ENCODE data around the gene XYLT1. TPM values are rescaled to one million over a fixed set of nuclear protein-coding genes. Genes with fewer than 3 reads are reported as not detected.

The XYLT1 gene
- total RNA-seq (2014; rRNA removed) = not detected in 2 replicates
- Bru-seq, nascent RNA = percentile 5 among the genes with signal in this experiment
- percentile 4 among the genes with signal in this experiment for BruChase-seq, experiment 1, labeled RNA remaining after a 6-hour chase
- BruChase-seq, experiment 2, labeled RNA remaining after a 2-hour chase = percentile 1 among the genes with signal in this experiment
- long read RNA-seq = 0 reads

GRCh38 chr16:17470908-17471718 lies at the start of gene XYLT1:
XYLT1 (minus strand) TSS chr16:17470960; CDS start chr16:17470796, 164 bp downstream.
- H2AFZ ChIP-seq (ENCODE audit: low read length) = no peak within 1 kb of the TSS
- H3K27me3 ChIP-seq (ENCODE audit: low read length) = peaks cover 15% of the 10 kb centered on the region
- H3K4me1 ChIP-seq (ENCODE audit: insufficient read depth, low read length) = no peaks in the 10 kb centered on the region
- no TSS peak for BruUV-seq (replicated peaks)
- no peaks in the 10 kb centered on the region for H3K79me2 ChIP-seq (ENCODE audit: low read length)
- no peaks in the 10 kb centered on the region for H3F3A ChIP-seq (ENCODE audit: low read length, unreplicated experiment)
- H3K9me2 ChIP-seq (replicated peaks; ENCODE audit: low read length) = no peaks in the 10 kb centered on the region
- POLR2A ChIA-PET (ENCODE audit: unreplicated experiment) = interaction anchor here (0.6 kb wide), 1 partner anchor 99 kb away, joined by 3 read pairs; no protein-coding TSS in a partner anchor
- DNase-seq (peak; percentile 58), ATAC-seq (peak; percentile 62)
- no peaks in the 10 kb centered on the region for H4K20me1 ChIP-seq (ENCODE audit: low read length)
- H3K4me2 ChIP-seq (ENCODE audit: low read length) = no peak within 1 kb of the TSS
- H3K36me3 ChIP-seq (ENCODE audit: low read depth, low read length) = no peaks in the 10 kb centered on the region; the same call in 1 of the 2 replicates
- intact Hi-C loops (cut with micrococcal nuclease) = no loop called here
- H3K4me3 ChIP-seq (ENCODE audit: low read length) = no peak within 1 kb of the TSS
- H3K9me3 ChIP-seq (ENCODE audit: low read length) = no peaks in the 10 kb centered on the region
- CTCF ChIA-PET = no interaction called here
- no peak within 1 kb of the TSS for H3K27ac ChIP-seq (ENCODE audit: low read length)
- no peak for TF ChIP-seq EZH2phosphoT487 (IDR thresholded peaks at IDR 0.05; ENCODE audit: borderline replicate concordance, low read length)
- TF ChIP-seq EZH2 (IDR thresholded peaks at IDR 0.05; ENCODE audit: low read length, unreplicated experiment) = no peak
- TF ChIP-seq, protein P1, sequence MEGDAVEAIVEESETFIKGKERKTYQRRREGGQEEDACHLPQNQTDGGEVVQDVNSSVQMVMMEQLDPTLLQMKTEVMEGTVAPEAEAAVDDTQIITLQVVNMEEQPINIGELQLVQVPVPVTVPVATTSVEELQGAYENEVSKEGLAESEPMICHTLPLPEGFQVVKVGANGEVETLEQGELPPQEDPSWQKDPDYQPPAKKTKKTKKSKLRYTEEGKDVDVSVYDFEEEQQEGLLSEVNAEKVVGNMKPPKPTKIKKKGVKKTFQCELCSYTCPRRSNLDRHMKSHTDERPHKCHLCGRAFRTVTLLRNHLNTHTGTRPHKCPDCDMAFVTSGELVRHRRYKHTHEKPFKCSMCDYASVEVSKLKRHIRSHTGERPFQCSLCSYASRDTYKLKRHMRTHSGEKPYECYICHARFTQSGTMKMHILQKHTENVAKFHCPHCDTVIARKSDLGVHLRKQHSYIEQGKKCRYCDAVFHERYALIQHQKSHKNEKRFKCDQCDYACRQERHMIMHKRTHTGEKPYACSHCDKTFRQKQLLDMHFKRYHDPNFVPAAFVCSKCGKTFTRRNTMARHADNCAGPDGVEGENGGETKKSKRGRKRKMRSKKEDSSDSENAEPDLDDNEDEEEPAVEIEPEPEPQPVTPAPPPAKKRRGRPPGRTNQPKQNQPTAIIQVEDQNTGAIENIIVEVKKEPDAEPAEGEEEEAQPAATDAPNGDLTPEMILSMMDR (conservative IDR thresholded peaks at IDR 0.05; ENCODE audit: low read depth, low read length) = no peak
- H3K9ac ChIP-seq (ENCODE audit: low read length) = no peak within 1 kb of the TSS

GRCh38 chr16:17520111-17520510 lies 49.4 kb upstream of the XYLT1 start:
- no peak overlapping the region for H3K4me2 ChIP-seq (ENCODE audit: low read length)
- H2AFZ ChIP-seq (ENCODE audit: low read length) = no peak overlapping the region
- intact Hi-C loops (cut with micrococcal nuclease) = no loop called here
- TF ChIP-seq, protein P1 (conservative IDR thresholded peaks at IDR 0.05; ENCODE audit: low read depth, low read length) = no peak
- no peak for TF ChIP-seq EZH2phosphoT487 (IDR thresholded peaks at IDR 0.05; ENCODE audit: borderline replicate concordance, low read length)
- no peak for TF ChIP-seq EZH2 (IDR thresholded peaks at IDR 0.05; ENCODE audit: low read length, unreplicated experiment)
- no TSS peak for BruUV-seq (replicated peaks)
- CTCF ChIA-PET = no interaction called here
- H4K20me1 ChIP-seq (ENCODE audit: low read length) = no peaks in the 10 kb centered on the region
- DNase-seq (no peak), ATAC-seq (no peak)
- no peaks in the 10 kb centered on the region for H3K9me2 ChIP-seq (replicated peaks; ENCODE audit: low read length)
- POLR2A ChIA-PET (ENCODE audit: unreplicated experiment) = no interaction called here
- H3K9me3 ChIP-seq (ENCODE audit: low read length) = no peaks in the 10 kb centered on the region
- no peak overlapping the region for H3K9ac ChIP-seq (ENCODE audit: low read length)
- no peak overlapping the region for H3K4me3 ChIP-seq (ENCODE audit: low read length)
- H3K36me3 ChIP-seq (ENCODE audit: low read depth, low read length) = no peaks in the 10 kb centered on the region
- no peak overlapping the region for H3K27ac ChIP-seq (ENCODE audit: low read length)
- H3K79me2 ChIP-seq (ENCODE audit: low read length) = no peaks in the 10 kb centered on the region
- H3K4me1 ChIP-seq (ENCODE audit: insufficient read depth, low read length) = no peaks in the 10 kb centered on the region
- H3K27me3 ChIP-seq (ENCODE audit: low read length) = no peaks in the 10 kb centered on the region
- no peaks in the 10 kb centered on the region for H3F3A ChIP-seq (ENCODE audit: low read length, unreplicated experiment)
